HepG2 (cell line): ENCODE data around the gene E2F1. TPM values are rescaled to one million over a fixed set of nuclear protein-coding genes. Genes with fewer than 3 reads are reported as not detected.

ENCODE experiments used
- KDM1A ChIP-seq: IDR thresholded peaks from 2 replicates; pipeline ENCODE4 v1.6.1; 2016; ENCODE audit warnings: missing compliant biosample characterization
- MBD4 ChIP-seq: IDR thresholded peaks from 2 replicates; pipeline ENCODE4 v1.6.1; 2012; ENCODE audit warnings: low read length, inconsistent platforms, borderline replicate concordance
- MBNL3 ChIP-seq: fragments of 250-450 bp; sonication (Bioruptor Pico); conservative IDR thresholded peaks from 2 replicates; pipeline ENCODE4 v1.8.0; 2022; ENCODE audit warnings: mild to moderate bottlenecking, inconsistent platforms
- NFE2L1 ChIP-seq: sonication (generic); formaldehyde crosslinking; IDR thresholded peaks from 2 replicates; pipeline ENCODE4 v1.4.0; 2020; ENCODE audit warnings: missing genetic modification reagents, mild to moderate bottlenecking, borderline replicate concordance
- SYNCRIP ChIP-seq: fragments of 200-400 bp; formaldehyde crosslinking; IDR thresholded peaks from 2 replicates; pipeline ENCODE4 v1.6.1; 2018; ENCODE audit warnings: mild to moderate bottlenecking, low read depth, low read length; ENCODE audit not compliant: insufficient read depth
- ZFP41 ChIP-seq: sonication (generic); formaldehyde crosslinking; IDR thresholded peaks from 2 replicates; pipeline ENCODE4 v1.4.0; 2020; ENCODE audit warnings: mild to moderate bottlenecking, missing genetic modification reagents, borderline replicate concordance
- ZMAT5 ChIP-seq: sonication (generic); formaldehyde crosslinking; IDR thresholded peaks from 2 replicates; pipeline ENCODE4 v1.5.0; 2020; ENCODE audit warnings: mild to moderate bottlenecking, low read depth, missing genetic modification reagents, borderline replicate concordance
- ZNF18 ChIP-seq: sonication (generic); formaldehyde crosslinking; IDR thresholded peaks from 2 replicates; pipeline ENCODE4 v1.8.0; 2022; ENCODE audit warnings: mild to moderate bottlenecking, missing genetic modification reagents; ENCODE audit not compliant: insufficient replicate concordance
- ZNF251 ChIP-seq: sonication (generic); formaldehyde crosslinking; IDR thresholded peaks from 2 replicates; pipeline ENCODE4 v1.9.0; 2021; ENCODE audit warnings: mild to moderate bottlenecking, missing genetic modification reagents
- ZNF318 ChIP-seq: sonication (generic); formaldehyde crosslinking; IDR thresholded peaks from 2 replicates; pipeline ENCODE4 v1.4.0; 2020; ENCODE audit warnings: mild to moderate bottlenecking, missing genetic modification reagents
- ZNF616 ChIP-seq: sonication (generic); formaldehyde crosslinking; IDR thresholded peaks from 2 replicates; pipeline ENCODE4 v1.5.0; 2020; ENCODE audit warnings: low read depth, mild to moderate bottlenecking, missing genetic modification reagents
- ZUFSP ChIP-seq: sonication (generic); formaldehyde crosslinking; IDR thresholded peaks from 2 replicates; pipeline ENCODE4 v1.9.0; 2021; ENCODE audit warnings: missing genetic modification reagents, mild to moderate bottlenecking, borderline replicate concordance
- polyA plus RNA-seq, 8 experiments: library from polyadenylated mRNA; depleted of rRNA in 3 of 8; stranded (reverse) in 7 of 8; unstranded in 1 of 8; fragments of >200 nt; fragmentation: Illumina TruSeq in 4 of 8; extraction: Trizol in 4 of 8; gene quantifications; 2 replicates each; pipeline versions ENCODE4 v1.2.1 to v1.2.3, GENCODE V29; 2011 to 2016; ENCODE audit warnings: low read depth in 4 of 8, missing spikeins in 1 of 8, mixed read lengths in 1 of 8; ENCODE audit not compliant: insufficient read depth in 1 of 8
- total RNA-seq, 5 experiments: library from RNA; depleted of rRNA; stranded (reverse); fragments of >200 nt; fragmentation: Illumina TruSeq; extraction: Trizol; gene quantifications; 2 replicates each; pipeline ENCODE4 v1.2.3, GENCODE V29; 2016; ENCODE audit warnings: low read depth in 1 of 5

Gene E2F1
- total and polyA plus RNA-seq, 2 of the 13 experiments (the other 11 are each of a cell fraction or from before 2014, with no cell fraction given): 25.5 to 39.4 TPM

GRCh38 chr20:33724439-33725094, 38.4 kb upstream of the E2F1 start (continued):
- TF ChIP-seq ZNF318 (CRISPR knock-in tag) (no peak), KDM1A (CRISPR knock-in tag) (peak; percentile 17; the same call in 1 of the 2 replicates), MBD4 (no peak), ZUFSP (CRISPR knock-in tag) (no peak), ZFP41 (CRISPR knock-in tag) (0 out of 2 replicates have a peak, but pooled peaks have one; percentile 34), SYNCRIP (no peak), ZNF616 (CRISPR knock-in tag) (no peak), ZNF251 (CRISPR knock-in tag) (no peak), ZMAT5 (CRISPR knock-in tag) (no peak), ZNF18 (CRISPR knock-in tag) (no peak), NFE2L1 (CRISPR knock-in tag) (no peak), MBNL3 (CRISPR knock-in tag) (no peak)
- TF ChIP-seq, all 625 proteins: peak for 189
